ENCODE data around the gene RHBDF2.
"Not testable (repeated sequence)": the region's sequence is repeated elsewhere in the genome, so short reads cannot be mapped to it uniquely, and the experiment has no call there.

Gene RHBDF2

GRCh38 chr17:76537578-76538280, 36.5 kb upstream of the RHBDF2 start, which contains the start of gene CYGB:
Gene CYGB, minus strand, starts transcription at chr17:76537709. Its CDS starts 167 bp downstream, at chr17:76537542.
- H3K4me3 ChIP-seq (ENCODE audit: low read length): peak within 1 kb of the TSS; percentile 44
- no peak for DNase-seq (ENCODE audit: low read depth)
- TF ChIP-seq CTCF (conservative IDR thresholded peaks at IDR 0.05; ENCODE audit: low read length): no peak

- H3K4me3 ChIP-seq (ENCODE audit: low read length): peak overlapping the region; percentile 44
- DNase-seq (ENCODE audit: low read depth): peak; percentile 40
- TF ChIP-seq CTCF (conservative IDR thresholded peaks at IDR 0.05; ENCODE audit: low read length): no peak
These were observed 36.0 kb upstream of the RHBDF2 start for GRCh38 chr17:76537288-76537577.

- no peak for DNase-seq (ENCODE audit: low read depth)
- no peak overlapping the region; the same call in 1 of the 2 replicates for H3K4me3 ChIP-seq (ENCODE audit: low read length)
- no peak for TF ChIP-seq CTCF (conservative IDR thresholded peaks at IDR 0.05; ENCODE audit: low read length)
These were observed 35.5 kb upstream of the RHBDF2 start for GRCh38 chr17:76536511-76537287.

GRCh38 chr17:76535788-76536510, 34.7 kb upstream of the RHBDF2 start:
- DNase-seq (ENCODE audit: low read depth): no peak
- H3K4me3 ChIP-seq (ENCODE audit: low read length): no peak overlapping the region
- TF ChIP-seq CTCF (conservative IDR thresholded peaks at IDR 0.05; ENCODE audit: low read length): no peak

- H3K4me3 ChIP-seq (ENCODE audit: low read length): no peak overlapping the region
- no peak for DNase-seq (ENCODE audit: low read depth)
- TF ChIP-seq CTCF (conservative IDR thresholded peaks at IDR 0.05; ENCODE audit: low read length): no peak
These were observed 33.9 kb upstream of the RHBDF2 start for GRCh38 chr17:76534831-76535732.

- DNase-seq (ENCODE audit: low read depth); H3K4me3 ChIP-seq (ENCODE audit: low read length): not testable (repeated sequence)
These were observed 32.6 kb upstream of the RHBDF2 start for GRCh38 chr17:76533640-76534359.
